Measurements from ENCODE around the gene SMG1. TPM values are rescaled to one million over a fixed set of nuclear protein-coding genes. Genes with fewer than 3 reads are reported as not detected.

SMG1 gene
- total and polyA plus RNA-seq, 4 donors, result 11.3 to 139 (median 43.0) TPM

- H3K27ac ChIP-seq (ENCODE audit: low read depth in 1 of 2, low read length in 1 of 2), result no peak overlapping the region
- H3K36me3 ChIP-seq (ENCODE audit: control insufficient read depth in 4 of 4, insufficient read depth in 4 of 4, low read length in 4 of 4), result peaks cover 26 to 47% (median 33%) of the 10 kb centered on the region in 4 donors
- no peak overlapping the region for H3K9ac ChIP-seq (ENCODE audit: insufficient read depth in 1 of 2, low read length in 2 of 2)
- H3K4me3 ChIP-seq, result no peak overlapping the region
- no peak for ATAC-seq (ENCODE audit: insufficient read depth, low FRiP score)
- no peaks in the 10 kb centered on the region for H3K4me1 ChIP-seq (ENCODE audit: control insufficient read depth in 5 of 5, insufficient read depth in 5 of 5, low read length in 5 of 5)
- TF ChIP-seq CTCF (IDR thresholded peaks at IDR 0.05; ENCODE audit: control extremely low read depth, extremely low read depth), result no peak
- no peaks in the 10 kb centered on the region for H3K9me3 ChIP-seq (ENCODE audit: control insufficient read depth in 4 of 4, insufficient read depth in 3 of 4, low read length in 3 of 4)
- 74 to 87% methylated on average over 6 of the region's 6 CpGs for WGBS, 2 donors
- no peaks in the 10 kb centered on the region for H3K27me3 ChIP-seq (ENCODE audit: control insufficient read depth in 3 of 3, insufficient read depth in 3 of 3, low read length in 2 of 3)
- DNase-seq, result no peak
These were observed 97.0 kb downstream of the SMG1 start for GRCh38 chr16:18829251-18829650.

DNA sequence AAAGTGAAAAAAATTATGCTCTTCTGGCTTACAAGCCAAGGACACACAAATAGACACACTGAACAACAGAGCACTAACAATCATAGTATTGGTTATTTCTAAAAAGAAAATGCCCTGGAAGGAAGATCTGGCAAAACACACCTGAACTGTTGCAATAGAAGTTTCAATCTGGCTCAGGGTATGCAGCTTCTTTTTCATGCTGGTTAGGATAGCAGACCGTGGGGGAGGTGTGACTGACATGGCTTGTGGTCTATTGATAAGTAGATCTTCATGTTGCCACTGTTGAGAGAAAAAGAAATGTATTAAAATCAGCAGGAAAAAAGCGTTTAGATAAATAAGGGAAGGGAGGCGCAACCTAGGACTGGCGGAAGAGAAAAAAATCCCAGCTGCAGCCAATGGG is 98.3 kb downstream of the SMG1 start:
- ATAC-seq (ENCODE audit: insufficient read depth, low FRiP score) (no peak), DNase-seq (no peak)
- Histone ChIP-seq H3K27me3 (ENCODE audit: control insufficient read depth in 3 of 3, insufficient read depth in 3 of 3, low read length in 2 of 3) (no peaks in the 10 kb centered on the region), H3K36me3 (ENCODE audit: control insufficient read depth in 4 of 4, insufficient read depth in 4 of 4, low read length in 4 of 4) (peaks cover 23 to 36% (median 29%) of the 10 kb centered on the region in 4 donors), H3K9me3 (ENCODE audit: control insufficient read depth in 4 of 4, insufficient read depth in 3 of 4, low read length in 3 of 4) (no peaks in the 10 kb centered on the region), H3K9ac (ENCODE audit: insufficient read depth in 1 of 2, low read length in 2 of 2) (no peak overlapping the region), H3K4me1 (ENCODE audit: control insufficient read depth in 5 of 5, insufficient read depth in 5 of 5, low read length in 5 of 5) (no peaks in the 10 kb centered on the region), H3K27ac (ENCODE audit: low read depth in 1 of 2, low read length in 1 of 2) (no peak overlapping the region), H3K4me3 (no peak overlapping the region)
- WGBS, 2 donors, result 91 to 93% methylated on average over 4 of the region's 4 CpGs
- no peak for TF ChIP-seq CTCF (IDR thresholded peaks at IDR 0.05; ENCODE audit: control extremely low read depth, extremely low read depth)

GRCh38 chr16:18816286-18816685 is 109.9 kb downstream of the SMG1 start:
- ATAC-seq (ENCODE audit: insufficient read depth, low FRiP score), result no peak
- H3K9ac ChIP-seq (ENCODE audit: insufficient read depth in 1 of 2, low read length in 2 of 2), result no peak overlapping the region
- 90 to 98% methylated on average over 3 of the region's 3 CpGs for WGBS, 2 donors
- H3K36me3 ChIP-seq (ENCODE audit: control insufficient read depth in 4 of 4, insufficient read depth in 4 of 4, low read length in 4 of 4), result peaks cover 26 to 46% (median 28%) of the 10 kb centered on the region in 4 donors
- no peaks in the 10 kb centered on the region for H3K9me3 ChIP-seq (ENCODE audit: control insufficient read depth in 4 of 4, insufficient read depth in 3 of 4, low read length in 3 of 4)
- no peak overlapping the region for H3K4me3 ChIP-seq
- H3K4me1 ChIP-seq (ENCODE audit: control insufficient read depth in 5 of 5, insufficient read depth in 5 of 5, low read length in 5 of 5), result no peaks in the 10 kb centered on the region
- no peak overlapping the region for H3K27ac ChIP-seq (ENCODE audit: low read depth in 1 of 2, low read length in 1 of 2)
- H3K27me3 ChIP-seq (ENCODE audit: control insufficient read depth in 3 of 3, insufficient read depth in 3 of 3, low read length in 2 of 3), result no peaks in the 10 kb centered on the region
- DNase-seq, result no peak
- TF ChIP-seq CTCF (IDR thresholded peaks at IDR 0.05; ENCODE audit: control extremely low read depth, extremely low read depth), result no peak

GRCh38 chr16:18811925-18812324 is 114.3 kb downstream of the SMG1 start:
- DNase-seq (no peak), ATAC-seq (ENCODE audit: insufficient read depth, low FRiP score) (no peak)
- H3K27ac ChIP-seq (ENCODE audit: low read depth in 1 of 2, low read length in 1 of 2), result no peak overlapping the region
- no peaks in the 10 kb centered on the region for H3K4me1 ChIP-seq (ENCODE audit: control insufficient read depth in 5 of 5, insufficient read depth in 5 of 5, low read length in 5 of 5)
- no peaks in the 10 kb centered on the region for H3K9me3 ChIP-seq (ENCODE audit: control insufficient read depth in 4 of 4, insufficient read depth in 3 of 4, low read length in 3 of 4)
- H3K4me3 ChIP-seq, result no peak overlapping the region
- TF ChIP-seq CTCF (IDR thresholded peaks at IDR 0.05; ENCODE audit: control extremely low read depth, extremely low read depth), result no peak
- no peak overlapping the region for H3K9ac ChIP-seq (ENCODE audit: insufficient read depth in 1 of 2, low read length in 2 of 2)
- 90 to 91% methylated on average over 3 of the region's 3 CpGs for WGBS, 2 donors
- peaks cover 24 to 52% (median 39%) of the 10 kb centered on the region in 4 donors for H3K36me3 ChIP-seq (ENCODE audit: control insufficient read depth in 4 of 4, insufficient read depth in 4 of 4, low read length in 4 of 4)
- H3K27me3 ChIP-seq (ENCODE audit: control insufficient read depth in 3 of 3, insufficient read depth in 3 of 3, low read length in 2 of 3), result no peaks in the 10 kb centered on the region
